Natural killer cell (primary cell): ENCODE data around the gene SUN5. TPM values are rescaled to one million over a fixed set of nuclear protein-coding genes. Genes with fewer than 3 reads are reported as not detected.

Experiments used
- ATAC-seq, 3 donors: fragments of 150-1000 bp in 2 of 3; fragments of 200-7000 bp in 1 of 3; cut with Tn5 transposase; 1 replicate in 1 of 3; 2 replicates in 2 of 3; pipeline ENCODE4 v1.10.0; 2021; ENCODE audit warnings: mild to moderate bottlenecking in 2 of 3, moderate library complexity in 2 of 3
- DNase-seq, 2 donors: peaks; one replicate each; pipeline versions ENCODE4 v3.0.0 to v3.0.0-alpha.2; 2013 to 2021; ENCODE audit warnings: mixed read lengths in 1 of 2
- H3K27ac ChIP-seq: one replicate; pipeline ENCODE4 v1.5.1; 2013; ENCODE audit warnings: mild to moderate bottlenecking, low read length
- H3K27me3 ChIP-seq: one replicate; pipeline ENCODE4 v1.6.1; 2013; ENCODE audit warnings: low read length; ENCODE audit not compliant: control insufficient read depth, insufficient read depth
- H3K36me3 ChIP-seq: one replicate; pipeline ENCODE4 v1.6.1; 2013; ENCODE audit warnings: low read length; ENCODE audit not compliant: control insufficient read depth, insufficient read depth
- H3K4me1 ChIP-seq: one replicate; pipeline ENCODE4 v1.6.1; 2013; ENCODE audit warnings: low read length; ENCODE audit not compliant: control insufficient read depth, insufficient read depth
- H3K4me3 ChIP-seq: one replicate; pipeline ENCODE4 v1.5.1; 2013; ENCODE audit warnings: low read length
- H3K9me3 ChIP-seq: one replicate; pipeline ENCODE4 v1.6.1; 2013; ENCODE audit warnings: low read length; ENCODE audit not compliant: control insufficient read depth, insufficient read depth
- H3K27ac Mint-ChIP-seq, 2 donors: one replicate each; pipeline ENCODE4 v1.8.0; 2022; ENCODE audit warnings: mild to moderate bottlenecking in 2 of 2, mixed read lengths in 2 of 2, moderate library complexity in 1 of 2
- H3K27me3 Mint-ChIP-seq, 2 donors: one replicate each; pipeline ENCODE4 v1.8.0; 2022; ENCODE audit warnings: low read depth in 2 of 2, mixed read lengths in 2 of 2
- H3K36me3 Mint-ChIP-seq: one replicate; pipeline ENCODE4 v1.8.0; 2022; ENCODE audit warnings: mixed read lengths
- H3K4me1 Mint-ChIP-seq, 2 donors: one replicate each; pipeline ENCODE4 v1.8.0; 2022; ENCODE audit warnings: mixed read lengths in 2 of 2
- H3K4me3 Mint-ChIP-seq: one replicate; pipeline ENCODE4 v1.8.0; 2022; ENCODE audit warnings: mild to moderate bottlenecking, moderate library complexity, mixed read lengths
- H3K9me3 Mint-ChIP-seq, 2 donors: one replicate each; pipeline ENCODE4 v1.8.0; 2022; ENCODE audit warnings: mixed read lengths in 2 of 2
- WGBS: methylation state at CpG from one replicate; pipeline ENCODE4 v1.1.7; 2013; ENCODE audit warnings: missing lambda C conversion rate; ENCODE audit not compliant: insufficient coverage; 5-methylcytosine and 5-hydroxymethylcytosine counted together
- intact Hi-C: fragments of 100-400 bp; cut with micrococcal nuclease; formaldehyde crosslinking; loops from one replicate; pipeline ENCODE4 v1.14.2; 2022
- total RNA-seq, 4 donors: library from RNA; stranded (reverse); fragments of 120-200 nt in 1 of 4; gene quantifications; one replicate each; pipeline versions ENCODE4 v1.2.3 to v1.2.4, GENCODE V29; 2013 to 2022
- TF ChIP-seq, protein P1 (sequence below): fragments of 200-600 bp; IDR thresholded peaks from one replicate; pipeline ENCODE4 v1.8.0; 2022; ENCODE audit warnings: antibody characterized with exemption

Gene SUN5
- total RNA-seq, 3 donors from 2014 or later (not counting 1 experiment from before 2014, with no cell fraction given) = not detected

DNA sequence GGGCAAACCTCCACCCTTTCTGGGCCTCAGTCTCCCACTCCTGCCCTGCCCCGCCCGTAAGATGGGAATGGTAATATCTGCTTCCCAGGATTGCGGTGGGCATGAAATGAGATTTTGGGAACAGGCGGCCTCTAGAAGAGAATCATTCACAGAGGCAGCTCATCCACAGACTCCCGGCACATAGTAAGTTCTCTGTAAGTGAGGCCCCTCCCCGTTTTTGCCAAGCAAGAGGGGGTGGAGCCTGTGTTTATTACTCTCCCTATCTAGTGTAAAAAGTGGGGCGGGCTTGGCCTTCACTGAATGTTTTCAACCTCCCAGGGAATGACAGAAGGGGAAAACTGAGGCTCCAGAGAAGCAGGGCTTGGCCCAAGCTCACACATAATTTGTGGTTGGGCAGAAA, 20.0 kb downstream of the SUN5 start:
- no peaks in the 10 kb centered on the region for H3K9me3 Mint-ChIP-seq
- no peaks in the 10 kb centered on the region for H3K4me1 Mint-ChIP-seq
- H3K4me1 ChIP-seq = no peaks in the 10 kb centered on the region
- intact Hi-C loops = no loop called here
- 81% methylated on average over 5 of the region's 7 CpGs for WGBS
- H3K4me3 Mint-ChIP-seq = no peak overlapping the region
- H3K36me3 Mint-ChIP-seq = no peaks in the 10 kb centered on the region
- no peak overlapping the region for H3K27ac ChIP-seq
- H3K27me3 Mint-ChIP-seq = no peaks in the 10 kb centered on the region
- ATAC-seq (no peak), DNase-seq (no peak)
- no peaks in the 10 kb centered on the region for H3K36me3 ChIP-seq
- TF ChIP-seq, protein P1, sequence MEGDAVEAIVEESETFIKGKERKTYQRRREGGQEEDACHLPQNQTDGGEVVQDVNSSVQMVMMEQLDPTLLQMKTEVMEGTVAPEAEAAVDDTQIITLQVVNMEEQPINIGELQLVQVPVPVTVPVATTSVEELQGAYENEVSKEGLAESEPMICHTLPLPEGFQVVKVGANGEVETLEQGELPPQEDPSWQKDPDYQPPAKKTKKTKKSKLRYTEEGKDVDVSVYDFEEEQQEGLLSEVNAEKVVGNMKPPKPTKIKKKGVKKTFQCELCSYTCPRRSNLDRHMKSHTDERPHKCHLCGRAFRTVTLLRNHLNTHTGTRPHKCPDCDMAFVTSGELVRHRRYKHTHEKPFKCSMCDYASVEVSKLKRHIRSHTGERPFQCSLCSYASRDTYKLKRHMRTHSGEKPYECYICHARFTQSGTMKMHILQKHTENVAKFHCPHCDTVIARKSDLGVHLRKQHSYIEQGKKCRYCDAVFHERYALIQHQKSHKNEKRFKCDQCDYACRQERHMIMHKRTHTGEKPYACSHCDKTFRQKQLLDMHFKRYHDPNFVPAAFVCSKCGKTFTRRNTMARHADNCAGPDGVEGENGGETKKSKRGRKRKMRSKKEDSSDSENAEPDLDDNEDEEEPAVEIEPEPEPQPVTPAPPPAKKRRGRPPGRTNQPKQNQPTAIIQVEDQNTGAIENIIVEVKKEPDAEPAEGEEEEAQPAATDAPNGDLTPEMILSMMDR = no peak
- no peaks in the 10 kb centered on the region for H3K9me3 ChIP-seq
- H3K4me3 ChIP-seq = no peak overlapping the region
- no peaks in the 10 kb centered on the region for H3K27me3 ChIP-seq
- H3K27ac Mint-ChIP-seq = no peak overlapping the region

DNA sequence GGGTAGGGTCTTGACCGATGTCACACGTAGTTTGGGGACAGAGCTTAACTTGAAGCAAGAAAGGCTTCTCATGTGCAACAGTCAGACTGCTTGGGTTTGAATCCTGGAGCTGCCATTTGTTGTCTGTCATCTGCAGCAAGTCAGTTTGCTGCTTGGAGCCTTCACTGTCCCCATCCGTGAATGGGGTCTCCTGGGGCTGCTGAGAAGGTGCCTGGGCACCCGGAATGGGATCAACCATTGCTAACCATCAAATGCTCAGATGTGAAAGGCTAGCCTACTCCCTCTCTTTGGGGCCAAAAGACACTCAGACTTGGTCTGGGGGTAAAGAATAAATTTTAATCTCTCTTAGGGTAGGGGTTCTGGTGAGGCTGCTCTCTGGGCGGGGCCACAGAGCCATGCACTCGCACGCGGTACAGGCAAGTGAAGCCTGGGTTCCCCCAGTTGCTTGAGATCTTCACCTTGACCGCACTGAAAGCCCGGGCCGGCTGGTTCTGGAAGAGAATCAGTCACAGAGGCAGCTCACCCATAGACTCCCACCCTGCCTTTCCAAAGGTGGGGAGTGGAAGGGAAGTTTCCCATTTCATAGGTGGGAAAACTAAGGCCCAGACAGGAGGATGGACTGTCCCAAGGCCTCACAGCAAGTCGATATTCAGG, 20.6 kb downstream of the SUN5 start:
- Mint-ChIP-seq H3K9me3 (no peaks in the 10 kb centered on the region), H3K27me3 (no peaks in the 10 kb centered on the region), H3K36me3 (no peaks in the 10 kb centered on the region), H3K4me3 (no peak overlapping the region), H3K4me1 (no peaks in the 10 kb centered on the region), H3K27ac (no peak overlapping the region)
- H3K36me3 ChIP-seq = no peaks in the 10 kb centered on the region
- H3K27ac ChIP-seq = no peak overlapping the region
- WGBS = 92% methylated on average over 11 of the region's 12 CpGs
- intact Hi-C loops = no loop called here
- no peak for DNase-seq
- TF ChIP-seq, protein P1 = no peak
- no peak for ATAC-seq
- no peaks in the 10 kb centered on the region for H3K9me3 ChIP-seq
- no peaks in the 10 kb centered on the region for H3K4me1 ChIP-seq
- no peak overlapping the region for H3K4me3 ChIP-seq
- H3K27me3 ChIP-seq = no peaks in the 10 kb centered on the region

DNA sequence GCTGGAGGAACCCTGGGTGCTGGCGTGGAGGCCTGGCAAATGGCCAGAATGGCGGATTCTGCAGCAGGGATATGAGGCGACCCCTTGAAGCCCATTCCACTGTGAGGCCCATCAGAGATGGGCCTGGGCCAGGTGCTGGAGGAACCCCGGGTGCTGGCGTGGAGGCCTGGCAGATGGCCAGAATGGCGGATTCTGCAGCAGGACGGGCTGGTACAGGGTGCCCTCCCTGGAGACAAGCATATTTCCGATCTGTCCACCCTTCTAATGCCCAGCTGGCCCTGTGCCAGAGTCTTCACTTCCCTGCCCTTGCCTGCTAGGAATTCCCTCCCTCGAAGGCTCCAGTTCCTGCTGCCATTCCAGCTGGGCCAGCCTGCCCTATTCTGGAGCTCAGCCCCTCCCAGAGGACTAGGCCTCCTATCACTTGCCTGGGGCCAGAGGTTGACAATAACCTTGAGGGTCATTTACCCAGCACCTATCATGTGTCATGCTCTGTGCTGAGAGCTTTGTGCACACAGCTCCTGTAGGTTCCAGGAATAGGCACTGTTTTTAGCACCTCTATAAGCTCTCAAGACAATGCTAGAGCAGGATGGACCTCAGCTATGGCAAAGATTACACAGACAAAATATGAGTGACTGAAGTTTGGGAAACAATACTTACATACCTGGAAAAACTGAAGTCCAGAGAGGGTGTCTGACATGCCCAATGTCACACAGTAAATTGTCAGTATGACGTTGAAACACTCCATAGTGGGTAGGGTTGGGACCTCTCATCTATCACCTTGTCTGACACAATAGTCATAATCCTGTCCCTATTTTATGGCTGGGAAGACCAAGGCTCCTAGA, 21.4 kb downstream of the SUN5 start:
- Mint-ChIP-seq H3K9me3 (no peaks in the 10 kb centered on the region), H3K27me3 (no peaks in the 10 kb centered on the region), H3K4me1 (no peaks in the 10 kb centered on the region), H3K4me3 (no peak overlapping the region), H3K27ac (no peak overlapping the region), H3K36me3 (no peaks in the 10 kb centered on the region)
- Histone ChIP-seq H3K4me1 (no peaks in the 10 kb centered on the region), H3K27me3 (no peaks in the 10 kb centered on the region), H3K9me3 (no peaks in the 10 kb centered on the region), H3K4me3 (no peak overlapping the region), H3K36me3 (no peaks in the 10 kb centered on the region), H3K27ac (no peak overlapping the region)
- no peak for DNase-seq
- TF ChIP-seq, protein P1 = no peak
- intact Hi-C loops = no loop called here
- WGBS = 94% methylated on average over 10 of the region's 10 CpGs
- ATAC-seq = no peak
